ENCODE measurements around the gene KISS1R.

Gene KISS1R

GRCh38 chr19:920051-920864, 3.1 kb downstream of the KISS1R start (continued):
- TF ChIP-seq PRDM2 (tag by site-specific recombination; IDR thresholded peaks at IDR 0.05; ENCODE audit: borderline replicate concordance) (no peak), ZNF701 (tag by site-specific recombination; IDR thresholded peaks at IDR 0.05) (no peak), ZNF174 (tag by site-specific recombination; IDR thresholded peaks at IDR 0.05) (no peak), ZNF473 (tag by site-specific recombination; IDR thresholded peaks at IDR 0.05) (no peak), ZNF311 (tag by site-specific recombination; IDR thresholded peaks at IDR 0.05; ENCODE audit: borderline replicate concordance) (no peak), ZNF155 (tag by site-specific recombination; IDR thresholded peaks at IDR 0.05) (no peak), HOXC10 (CRISPR knock-in tag; IDR thresholded peaks at IDR 0.05) (no peak), ZNF830 (tag by site-specific recombination; IDR thresholded peaks at IDR 0.05; ENCODE audit: low read depth) (no peak), ZNF148 (tag by site-specific recombination; IDR thresholded peaks at IDR 0.05; ENCODE audit: borderline replicate concordance) (no peak), ZNF18 (tag by site-specific recombination; IDR thresholded peaks at IDR 0.05) (no peak), ZNF510 (tag by site-specific recombination; IDR thresholded peaks at IDR 0.05; ENCODE audit: insufficient replicate concordance) (no peak), KLF17 (tag by site-specific recombination; IDR thresholded peaks at IDR 0.05) (no peak), KLF7 (tag by site-specific recombination; IDR thresholded peaks at IDR 0.05; ENCODE audit: borderline replicate concordance) (no peak), ZNF19 (tag by site-specific recombination; IDR thresholded peaks at IDR 0.05; ENCODE audit: low read depth) (no peak), SP3 (tag by site-specific recombination; IDR thresholded peaks at IDR 0.05) (peak; percentile 49), ZFHX2 (tag by site-specific recombination; conservative IDR thresholded peaks at IDR 0.05) (peak; percentile 92), YY2 (tag by site-specific recombination; IDR thresholded peaks at IDR 0.05) (no peak), ZNF521 (tag by site-specific recombination; IDR thresholded peaks at IDR 0.05) (no peak), ZBTB48 (tag by site-specific recombination; IDR thresholded peaks at IDR 0.05) (no peak), MEIS1 (CRISPR knock-in tag; IDR thresholded peaks at IDR 0.05; ENCODE audit: borderline replicate concordance) (no peak), CTCF (tag by site-specific recombination; IDR thresholded peaks at IDR 0.05) (peak; percentile 40), ZNF530 (tag by site-specific recombination; IDR thresholded peaks at IDR 0.05; ENCODE audit: low read depth) (no peak), ZNF335 (tag by site-specific recombination; conservative IDR thresholded peaks at IDR 0.05) (no peak), PRDM1 (tag by site-specific recombination; IDR thresholded peaks at IDR 0.05) (no peak), ZNF362 (tag by site-specific recombination; IDR thresholded peaks at IDR 0.05) (no peak), GLIS2 (tag by site-specific recombination; IDR thresholded peaks at IDR 0.05) (peak; percentile 54; the same call in 1 of the 2 replicates)

Data from HEK293 (cell line).